Suprapubic skin (tissue), 4 donors: ENCODE data around the gene PRKG2. TPM values are rescaled to one million over a fixed set of nuclear protein-coding genes. Genes with fewer than 3 reads are reported as not detected.
"Not testable (repeated sequence)": the region's sequence is repeated elsewhere in the genome, so short reads cannot be mapped to it uniquely, and the experiment has no call there.

Experiments
- DNase-seq, 2 donors: peaks; one replicate each; pipeline ENCODE4 v3.0.0-alpha.2; 2019; ENCODE audit warnings: low spot score in 2 of 2
- H3K27ac ChIP-seq: fragments of 200-600 bp; sonication (generic); one replicate; pipeline ENCODE4 v1.5.1; 2019
- H3K27me3 ChIP-seq: fragments of 200-600 bp; sonication (generic); one replicate; pipeline ENCODE4 v1.5.1; 2019
- H3K36me3 ChIP-seq: fragments of 200-600 bp; sonication (generic); one replicate; pipeline ENCODE4 v1.5.1; 2019
- H3K4me1 ChIP-seq: fragments of 200-600 bp; sonication (generic); one replicate; pipeline ENCODE4 v1.5.1; 2019
- H3K4me3 ChIP-seq: fragments of 200-600 bp; sonication (generic); one replicate; pipeline ENCODE4 v1.5.1; 2019; ENCODE audit warnings: mild to moderate bottlenecking
- H3K9me3 ChIP-seq: fragments of 200-600 bp; sonication (generic); one replicate; pipeline ENCODE4 v1.5.1; 2019
- EP300 ChIP-seq: sonication (generic); formaldehyde crosslinking; IDR thresholded peaks from one replicate; pipeline ENCODE4 v1.6.1; 2017; ENCODE audit warnings: antibody characterized with exemption
- POLR2A ChIP-seq, 2 donors: fragments of 450-650 bp; IDR thresholded peaks; one replicate each; pipeline ENCODE4 v1.6.1; 2017; ENCODE audit warnings: antibody characterized with exemption in 2 of 2, mild to moderate bottlenecking in 2 of 2, moderate library complexity in 2 of 2
- POLR2AphosphoS5 ChIP-seq, 3 donors: sonication (generic); formaldehyde crosslinking; IDR thresholded peaks; one replicate each; pipeline ENCODE4 v1.6.1; 2017; ENCODE audit warnings: antibody characterized with exemption in 3 of 3
- WGBS: methylation state at CpG from one replicate; pipeline ENCODE4 v1.1.5; 2018; 5-methylcytosine and 5-hydroxymethylcytosine counted together
- total RNA-seq, 4 donors: library from RNA; depleted of rRNA; stranded (reverse); fragments of >200 nt; gene quantifications; one replicate each; pipeline ENCODE4 v1.1.0, GENCODE V29; 2016
- TF ChIP-seq, protein P1 (sequence below), 2 donors: fragments of 200-600 bp in 1 of 2; fragments of 450-650 bp in 1 of 2; sonication (generic) in 1 of 2; IDR thresholded peaks; one replicate each; pipeline ENCODE4 v1.5.1; 2016 to 2019; ENCODE audit warnings: antibody characterized with exemption in 2 of 2, mild to moderate bottlenecking in 1 of 2, moderate library complexity in 1 of 2

Gene PRKG2
- total RNA-seq, 4 donors from 2014 or later, result 0.79 to 2.5 (median 1.7) TPM

DNA sequence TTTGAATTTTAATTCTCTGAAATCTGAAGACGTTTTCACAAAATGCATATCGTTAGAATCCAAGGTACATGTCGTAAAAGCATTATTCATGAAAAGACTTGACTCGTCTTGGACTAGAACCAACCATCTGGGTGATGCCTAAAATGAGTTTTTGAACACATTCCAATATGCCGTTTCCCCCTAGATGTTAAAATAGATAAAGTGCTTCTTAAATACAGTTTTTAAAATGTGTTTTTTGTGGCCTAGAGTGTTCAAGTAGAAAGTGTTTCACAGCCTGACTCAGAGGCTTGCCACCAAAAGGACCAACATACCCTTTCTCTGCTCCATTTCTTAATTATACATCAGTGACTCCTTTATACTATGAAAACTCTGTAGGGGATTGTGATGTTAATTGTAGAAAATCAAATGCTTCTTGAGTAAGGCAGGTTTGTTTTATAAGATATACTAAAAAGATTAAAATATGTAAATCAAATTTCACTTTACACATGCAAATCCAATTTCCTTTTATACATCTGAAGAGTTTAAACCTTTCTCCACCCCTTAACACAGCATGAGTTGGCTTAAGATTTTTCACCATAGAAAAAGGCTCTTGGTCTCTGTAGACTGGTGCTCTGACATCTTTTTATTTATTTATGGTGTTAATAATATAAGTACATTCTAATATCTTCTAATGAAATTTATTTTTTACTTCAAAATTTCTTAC is 48.4 kb downstream of the PRKG2 start:
- no peak for DNase-seq

DNA sequence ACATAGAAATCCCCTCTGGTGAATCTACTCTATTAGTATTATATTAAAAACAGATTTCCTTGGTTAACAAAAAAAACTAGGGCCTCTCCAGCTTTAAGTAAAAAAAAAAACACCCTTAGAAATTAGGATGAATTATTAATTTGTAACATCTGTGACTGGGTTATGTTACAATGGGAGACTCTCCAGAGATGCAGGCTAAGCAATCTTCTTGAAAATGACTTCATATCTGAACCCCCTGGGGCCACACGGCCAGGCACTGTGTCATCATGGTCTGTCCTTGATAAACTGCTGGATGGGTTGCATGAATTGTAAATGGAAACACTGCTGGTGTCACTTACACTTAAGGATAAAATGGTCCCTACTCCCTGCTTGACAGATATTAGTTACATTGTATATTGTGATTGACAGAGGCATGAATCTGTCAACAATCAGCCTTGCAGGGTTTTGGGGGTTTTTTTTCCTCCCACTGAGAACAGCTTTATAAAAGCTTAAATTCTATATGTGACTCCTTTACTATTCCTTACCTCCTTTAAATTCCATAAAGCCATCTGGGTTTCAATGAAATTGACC is 49.1 kb downstream of the PRKG2 start:
- no peak overlapping the region for H3K27ac ChIP-seq
- no peaks in the 10 kb centered on the region for H3K9me3 ChIP-seq
- H3K36me3 ChIP-seq, result no peaks in the 10 kb centered on the region
- H3K4me1 ChIP-seq, result peaks cover 4% of the 10 kb centered on the region
- H3K4me3 ChIP-seq, result no peak overlapping the region
- 25% methylated on average over 1 of the region's 1 CpG for WGBS
- TF ChIP-seq POLR2AphosphoS5 (IDR thresholded peaks at IDR 0.05) (no peak), EP300 (no peak), POLR2A (IDR thresholded peaks at IDR 0.05) (no peak)
- TF ChIP-seq, protein P1, sequence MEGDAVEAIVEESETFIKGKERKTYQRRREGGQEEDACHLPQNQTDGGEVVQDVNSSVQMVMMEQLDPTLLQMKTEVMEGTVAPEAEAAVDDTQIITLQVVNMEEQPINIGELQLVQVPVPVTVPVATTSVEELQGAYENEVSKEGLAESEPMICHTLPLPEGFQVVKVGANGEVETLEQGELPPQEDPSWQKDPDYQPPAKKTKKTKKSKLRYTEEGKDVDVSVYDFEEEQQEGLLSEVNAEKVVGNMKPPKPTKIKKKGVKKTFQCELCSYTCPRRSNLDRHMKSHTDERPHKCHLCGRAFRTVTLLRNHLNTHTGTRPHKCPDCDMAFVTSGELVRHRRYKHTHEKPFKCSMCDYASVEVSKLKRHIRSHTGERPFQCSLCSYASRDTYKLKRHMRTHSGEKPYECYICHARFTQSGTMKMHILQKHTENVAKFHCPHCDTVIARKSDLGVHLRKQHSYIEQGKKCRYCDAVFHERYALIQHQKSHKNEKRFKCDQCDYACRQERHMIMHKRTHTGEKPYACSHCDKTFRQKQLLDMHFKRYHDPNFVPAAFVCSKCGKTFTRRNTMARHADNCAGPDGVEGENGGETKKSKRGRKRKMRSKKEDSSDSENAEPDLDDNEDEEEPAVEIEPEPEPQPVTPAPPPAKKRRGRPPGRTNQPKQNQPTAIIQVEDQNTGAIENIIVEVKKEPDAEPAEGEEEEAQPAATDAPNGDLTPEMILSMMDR (IDR thresholded peaks at IDR 0.05), result no peak
- peak; percentile 72 to 81 for DNase-seq
- H3K27me3 ChIP-seq, result no peaks in the 10 kb centered on the region

More for the DNA sequence above, 48.4 kb downstream of the PRKG2 start:
- Histone ChIP-seq H3K27ac (no peak overlapping the region), H3K9me3 (no peaks in the 10 kb centered on the region), H3K4me1 (peaks cover 4% of the 10 kb centered on the region), H3K4me3 (no peak overlapping the region), H3K27me3 (no peaks in the 10 kb centered on the region), H3K36me3 (no peaks in the 10 kb centered on the region)
- 12% methylated on average over 5 of the region's 5 CpGs for WGBS
- TF ChIP-seq, protein P1 (IDR thresholded peaks at IDR 0.05), result no peak
- TF ChIP-seq POLR2A (IDR thresholded peaks at IDR 0.05) (no peak), EP300 (no peak)

DNA sequence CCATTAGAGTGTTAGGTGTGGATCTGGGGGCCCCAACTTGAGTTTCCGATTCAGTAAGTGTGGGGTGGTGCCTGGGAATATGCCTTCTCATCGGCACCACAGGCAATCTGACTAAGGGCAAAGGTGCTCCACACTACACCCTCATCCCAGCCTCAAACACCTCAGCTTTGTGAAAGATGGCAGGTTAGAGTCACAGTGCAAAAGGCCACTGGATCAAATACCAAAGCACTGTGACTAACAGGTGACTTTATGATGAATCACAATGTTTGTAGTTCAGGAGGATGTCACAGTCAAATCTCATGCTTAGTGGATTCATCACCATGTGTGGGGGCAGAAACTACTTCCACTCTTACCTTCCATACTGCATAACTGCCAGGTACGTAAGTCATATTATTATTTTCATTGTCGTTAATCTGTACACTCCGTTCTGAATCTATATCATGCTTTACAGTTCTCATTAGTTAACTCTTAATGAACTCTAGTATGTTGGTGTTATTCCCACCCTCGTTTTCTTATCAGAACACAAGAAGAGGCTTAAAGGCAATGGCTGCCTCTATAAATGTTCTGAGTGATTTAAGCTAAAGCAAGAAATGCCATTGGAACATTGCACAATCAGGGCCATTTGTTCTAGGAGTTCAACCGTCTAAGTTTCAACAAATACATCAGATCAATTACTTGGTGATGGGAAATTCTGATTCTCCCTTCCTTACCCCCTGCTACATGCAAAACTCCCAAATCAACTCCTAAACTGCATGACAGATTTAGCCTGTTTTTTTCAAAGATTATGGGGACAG is 50.2 kb downstream of the PRKG2 start:
- Histone ChIP-seq H3K27ac (no peak overlapping the region), H3K36me3 (no peaks in the 10 kb centered on the region), H3K9me3 (no peaks in the 10 kb centered on the region), H3K27me3 (no peaks in the 10 kb centered on the region), H3K4me3 (no peak overlapping the region), H3K4me1 (peaks cover 4% of the 10 kb centered on the region)
- 73% methylated on average over 7 of the region's 7 CpGs for WGBS
- TF ChIP-seq EP300 (no peak), POLR2A (IDR thresholded peaks at IDR 0.05) (no peak), POLR2AphosphoS5 (IDR thresholded peaks at IDR 0.05) (no peak)
- TF ChIP-seq, protein P1 (IDR thresholded peaks at IDR 0.05), result no peak
- DNase-seq, result no peak

- Histone ChIP-seq H3K27me3 (no peaks in the 10 kb centered on the region), H3K4me3 (no peak overlapping the region), H3K27ac (no peak overlapping the region), H3K9me3 (no peaks in the 10 kb centered on the region), H3K4me1 (peaks cover 4% of the 10 kb centered on the region), H3K36me3 (no peaks in the 10 kb centered on the region)
- no peak for TF ChIP-seq POLR2AphosphoS5 (IDR thresholded peaks at IDR 0.05)
- 95% methylated on average over 3 of the region's 3 CpGs for WGBS
- DNase-seq, result no peak
These were observed 50.9 kb downstream of the PRKG2 start for GRCh38 chr4:81164126-81164525.

GRCh38 chr4:81162752-81163458 is 52.1 kb downstream of the PRKG2 start:
- 73% methylated on average over 4 of the region's 4 CpGs for WGBS
- no peak for TF ChIP-seq EP300
- TF ChIP-seq POLR2A (IDR thresholded peaks at IDR 0.05), result no peak
- TF ChIP-seq, protein P1 (IDR thresholded peaks at IDR 0.05), result no peak
- no peak for TF ChIP-seq POLR2AphosphoS5 (IDR thresholded peaks at IDR 0.05)
- H3K36me3 ChIP-seq, result no peaks in the 10 kb centered on the region

GRCh38 chr4:81153714-81154323 is 61.2 kb downstream of the PRKG2 start:
- H3K4me1 ChIP-seq, H3K9me3 ChIP-seq, H3K27me3 ChIP-seq, H3K36me3 ChIP-seq, H3K27ac ChIP-seq: not testable (repeated sequence)
- H3K4me3 ChIP-seq, result peak overlapping the region; percentile 46
- DNase-seq, result peak in 1 of 2 donors; percentile 58
- 69% methylated on average over 13 of the region's 30 CpGs for WGBS

More at GRCh38 chr4:81162752-81163458, 52.1 kb downstream of the PRKG2 start:
- Histone ChIP-seq H3K9me3 (no peaks in the 10 kb centered on the region), H3K27ac (no peak overlapping the region), H3K4me1 (peaks cover 4% of the 10 kb centered on the region), H3K4me3 (no peak overlapping the region), H3K27me3 (no peaks in the 10 kb centered on the region)
- DNase-seq, result no peak
